Measurements from ENCODE around the gene MILR1.

GRCh38 chr17:64412944-64413381 lies 36.0 kb upstream of the MILR1 start:
- TF ChIP-seq CTCF (IDR thresholded peaks at IDR 0.05) (no peak), POLR2A (IDR thresholded peaks at IDR 0.05) (no peak)
